Heart left ventricle (tissue), 13 donors: ENCODE measurements around the gene RGS7.

ENCODE experiments used
- CTCF ChIP-seq, 12 donors: fragments of 200-600 bp; sonication (generic) in 4 of 12; IDR thresholded peaks; one replicate each; pipeline versions ENCODE4 v1.5.0 to v1.8.0; 2018 to 2022; ENCODE audit warnings: antibody characterized with exemption in 12 of 12, mild to moderate bottlenecking in 5 of 12
- POLR2A ChIP-seq, 2 donors: fragments of 450-650 bp; IDR thresholded peaks; one replicate each; pipeline ENCODE4 v1.6.1; 2017; ENCODE audit warnings: antibody characterized with exemption in 2 of 2, mild to moderate bottlenecking in 2 of 2, moderate library complexity in 2 of 2
- donor health status: ischemic (EF 13 %, LVEDD 7.1; RV severe dilation, severe dysfunction).
- donor health status: DM: no; HTN: yes; CAD: no.
- donor health status: DM: no; HTN: no; CAD: no.
- donor health status: ischemic (EF 25% LVEDD 6.9; RV normal size, moderate dysfunction).
- donor health status: ischemic (EF 25% LVEDD 5.7; RV mildly dilated, moderate dysfunction).
- donor health status: ischemic (EF 35%, LVEDD 5.7; RV mildly dilated, moderate dysfunction).
- donor health status: nonischemic (EF 11% LVEDD 7.7; RV severe dilation, severe dysfunction).
- donor health status: DM: yes; HTN: yes; CAD: no.
- donor health status: PGD.
- donor health status: ischemic (EF 29% LVEDD 5.4; RV normal size, mild dysfunction).
- donor health status: nonischemic (EF 23%, LVEDD 6.1; RV moderate dilation, normal function).

- TF ChIP-seq CTCF (IDR thresholded peaks at IDR 0.05): peak in 11 of 12 donors; percentile 23 to 62 (median 49)
- no peak for TF ChIP-seq POLR2A (IDR thresholded peaks at IDR 0.05)
These were observed 624.6 kb downstream of the RGS7 start for GRCh38 chr1:240732390-240732789.
